MCF 10A (cell line): Measurements from ENCODE around the gene BCAM. TPM values are rescaled to one million over a fixed set of nuclear protein-coding genes. Genes with fewer than 3 reads are reported as not detected.

Source experiments
- BruUV-seq: library from RNA; stranded (reverse); fragments of 400-500 nt; replicated peaks from 2 replicates; lab custom pipeline; 2021; lab: Mats Ljungman, UMichigan
- CTCF ChIA-PET: fragments of 300-600 bp; sonication (Branson Sonifier 250); formaldehyde crosslinking; extraction: SDS; loops from one replicate; lab custom pipeline; 2021; ENCODE audit warnings: antibody characterized with exemption, inconsistent platforms; lab: Yijun Ruan, JAX
- POLR2A ChIA-PET: fragments of 300-600, 350-650 bp; sonication (Branson Sonifier 250); formaldehyde crosslinking; extraction: SDS; loops from one replicate; lab custom pipeline; 2020; ENCODE audit warnings: antibody characterized with exemption, inconsistent platforms; lab: Yijun Ruan, JAX
- DNase-seq: peaks from one replicate; pipeline ENCODE4 v3.0.0-alpha.2; 2018; ENCODE audit not compliant: unreplicated experiment
- H3K27ac Mint-ChIP-seq: one replicate; pipeline ENCODE4 v1.8.0; 2022; ENCODE audit warnings: mild to moderate bottlenecking, low read depth, mixed read lengths; ENCODE audit not compliant: unreplicated experiment
- H3K27me3 Mint-ChIP-seq: one replicate; pipeline ENCODE4 v1.8.0; 2022; ENCODE audit warnings: mixed read lengths; ENCODE audit not compliant: insufficient read depth, unreplicated experiment
- H3K36me3 Mint-ChIP-seq: one replicate; pipeline ENCODE4 v1.8.0; 2022; ENCODE audit warnings: mild to moderate bottlenecking, moderate library complexity, mixed read lengths; ENCODE audit not compliant: insufficient read depth, unreplicated experiment
- H3K4me1 Mint-ChIP-seq: one replicate; pipeline ENCODE4 v1.8.0; 2022; ENCODE audit warnings: mixed read lengths; ENCODE audit not compliant: insufficient read depth, unreplicated experiment
- H3K4me3 Mint-ChIP-seq: one replicate; pipeline ENCODE4 v1.8.0; 2022; ENCODE audit warnings: mild to moderate bottlenecking, moderate library complexity, mixed read lengths; ENCODE audit not compliant: unreplicated experiment
- H3K9me3 Mint-ChIP-seq: one replicate; pipeline ENCODE4 v1.8.0; 2022; ENCODE audit warnings: mixed read lengths; ENCODE audit not compliant: unreplicated experiment
- intact Hi-C: fragments of 100-400 bp; cut with micrococcal nuclease; formaldehyde crosslinking; loops from 2 replicates; pipeline ENCODE4 v1.14.1; 2022
- total RNA-seq: library from RNA; stranded (reverse); gene quantifications from 2 replicates; pipeline ENCODE4 v1.2.3, GENCODE V29; 2022
- TF ChIP-seq, protein P1 (sequence below): fragments of 200-600 bp; IDR thresholded peaks from one replicate; pipeline ENCODE4 v1.8.0; 2022; ENCODE audit warnings: antibody characterized with exemption, mild to moderate bottlenecking; ENCODE audit not compliant: unreplicated experiment

BCAM gene
- total RNA-seq, 1 experiment from 2014 or later, result 5.0 TPM

- intact Hi-C loops, result no loop called here
- H3K36me3 Mint-ChIP-seq, result peaks cover 26% of the 10 kb centered on the region
- ChIA-PET POLR2A (interaction anchor here (1.4 kb wide), 1 partner anchor 9 kb away, joined by 5 read pairs; no protein-coding TSS in a partner anchor), CTCF (interaction anchor here (1.2 to 1.5 kb wide), 4 partner anchors 54 to 219 kb away, joined by 3 to 6 read pairs (median 4); partner anchors contain the start of gene NECTIN2)
- H3K27me3 Mint-ChIP-seq, result no peaks in the 10 kb centered on the region
- TF ChIP-seq, protein P1, sequence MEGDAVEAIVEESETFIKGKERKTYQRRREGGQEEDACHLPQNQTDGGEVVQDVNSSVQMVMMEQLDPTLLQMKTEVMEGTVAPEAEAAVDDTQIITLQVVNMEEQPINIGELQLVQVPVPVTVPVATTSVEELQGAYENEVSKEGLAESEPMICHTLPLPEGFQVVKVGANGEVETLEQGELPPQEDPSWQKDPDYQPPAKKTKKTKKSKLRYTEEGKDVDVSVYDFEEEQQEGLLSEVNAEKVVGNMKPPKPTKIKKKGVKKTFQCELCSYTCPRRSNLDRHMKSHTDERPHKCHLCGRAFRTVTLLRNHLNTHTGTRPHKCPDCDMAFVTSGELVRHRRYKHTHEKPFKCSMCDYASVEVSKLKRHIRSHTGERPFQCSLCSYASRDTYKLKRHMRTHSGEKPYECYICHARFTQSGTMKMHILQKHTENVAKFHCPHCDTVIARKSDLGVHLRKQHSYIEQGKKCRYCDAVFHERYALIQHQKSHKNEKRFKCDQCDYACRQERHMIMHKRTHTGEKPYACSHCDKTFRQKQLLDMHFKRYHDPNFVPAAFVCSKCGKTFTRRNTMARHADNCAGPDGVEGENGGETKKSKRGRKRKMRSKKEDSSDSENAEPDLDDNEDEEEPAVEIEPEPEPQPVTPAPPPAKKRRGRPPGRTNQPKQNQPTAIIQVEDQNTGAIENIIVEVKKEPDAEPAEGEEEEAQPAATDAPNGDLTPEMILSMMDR, result no peak
- no peaks in the 10 kb centered on the region for H3K4me1 Mint-ChIP-seq
- no peak for DNase-seq
- no peaks in the 10 kb centered on the region for H3K9me3 Mint-ChIP-seq
- no peak overlapping the region for H3K4me3 Mint-ChIP-seq
- H3K27ac Mint-ChIP-seq, result no peak overlapping the region
- no TSS peak for BruUV-seq
Observed at GRCh38 chr19:44789943-44790483, 18.9 kb upstream of the BCAM start.

- BruUV-seq, result no TSS peak
- intact Hi-C loops, result no loop called here
- H3K27ac Mint-ChIP-seq, result no peak overlapping the region
- H3K4me1 Mint-ChIP-seq, result no peaks in the 10 kb centered on the region
- no peak overlapping the region for H3K4me3 Mint-ChIP-seq
- no peaks in the 10 kb centered on the region for H3K9me3 Mint-ChIP-seq
- peaks cover 29% of the 10 kb centered on the region for H3K36me3 Mint-ChIP-seq
- ChIA-PET CTCF (interaction anchor here (0.6 to 0.7 kb wide), 2 partner anchors 84 to 126 kb away, joined by 3 to 4 read pairs; no protein-coding TSS in a partner anchor), POLR2A (no interaction called here)
- H3K27me3 Mint-ChIP-seq, result no peaks in the 10 kb centered on the region
- DNase-seq, result no peak
- TF ChIP-seq, protein P1, result no peak
Observed at GRCh38 chr19:44792281-44792680, 16.6 kb upstream of the BCAM start.

DNA sequence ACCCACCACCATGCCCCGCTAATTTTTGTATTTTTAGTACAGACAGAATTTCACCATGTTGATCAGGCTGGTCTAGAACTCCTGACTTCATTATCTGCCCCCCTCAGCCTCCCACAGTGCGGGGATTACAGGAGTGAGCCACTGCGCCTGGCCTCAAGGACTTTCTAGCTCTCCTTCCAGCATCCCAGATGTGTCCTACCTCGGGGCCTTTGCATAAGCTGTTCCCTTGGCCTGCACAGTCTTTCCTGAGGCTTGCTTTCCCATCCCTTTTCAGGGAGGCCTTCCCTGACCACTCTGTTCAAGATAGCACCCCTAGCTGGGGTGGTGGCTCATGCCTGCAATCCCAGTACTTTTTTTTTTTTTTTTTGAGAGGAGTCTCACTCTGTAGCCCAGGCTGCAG is 14.3 kb upstream of the BCAM start:
- ChIA-PET CTCF (interaction anchor here (0.7 to 3.9 kb wide), 3 partner anchors 8 to 136 kb away, joined by 3 to 27 read pairs (median 4); no protein-coding TSS in a partner anchor), POLR2A (no interaction called here)
- Mint-ChIP-seq H3K9me3 (no peaks in the 10 kb centered on the region), H3K27me3 (no peaks in the 10 kb centered on the region), H3K4me1 (no peaks in the 10 kb centered on the region), H3K4me3 (no peak overlapping the region), H3K27ac (no peak overlapping the region), H3K36me3 (peaks cover 29% of the 10 kb centered on the region)
- TF ChIP-seq, protein P1, result no peak
- no peak for DNase-seq
- BruUV-seq, result no TSS peak
- intact Hi-C loops, result no loop called here

DNA sequence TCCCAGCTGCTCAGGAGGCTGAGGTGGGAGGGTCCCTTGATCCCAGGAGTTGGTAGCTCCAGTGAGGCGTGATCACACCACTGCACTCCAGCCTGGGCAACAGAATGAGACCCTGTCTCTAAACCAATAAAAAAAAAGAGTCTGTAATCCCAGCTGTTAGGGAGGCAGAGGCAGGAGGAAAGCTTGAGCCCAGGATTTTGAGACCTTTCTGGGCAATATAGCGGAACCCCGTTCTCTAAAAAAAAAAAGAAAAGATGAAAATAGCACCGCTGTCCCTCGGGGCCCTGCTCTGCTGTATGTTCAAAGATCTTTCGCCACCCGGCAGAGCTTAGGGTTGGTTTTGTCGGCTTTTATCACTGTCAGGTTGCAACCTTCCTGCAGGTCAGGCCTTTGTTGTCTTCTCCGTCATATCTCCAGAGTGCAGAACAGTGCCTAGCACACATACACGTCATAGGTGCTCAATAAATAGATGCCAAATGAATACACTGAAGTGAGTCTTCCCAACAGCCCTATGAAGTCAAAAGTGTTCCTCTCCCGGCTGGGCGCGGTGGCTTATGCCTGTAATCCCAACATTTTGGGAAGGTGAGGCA is 13.4 kb upstream of the BCAM start:
- DNase-seq, result no peak
- H3K4me3 Mint-ChIP-seq, result no peak overlapping the region
- ChIA-PET CTCF (interaction anchor here (1.1 to 3.9 kb wide), 4 partner anchors 9 to 72 kb away, joined by 4 to 27 read pairs (median 8); no protein-coding TSS in a partner anchor), POLR2A (no interaction called here)
- no TSS peak for BruUV-seq
- H3K36me3 Mint-ChIP-seq, result peaks cover 29% of the 10 kb centered on the region
- TF ChIP-seq, protein P1, result no peak
- H3K9me3 Mint-ChIP-seq, result no peaks in the 10 kb centered on the region
- intact Hi-C loops, result no loop called here
- no peaks in the 10 kb centered on the region for H3K4me1 Mint-ChIP-seq
- H3K27ac Mint-ChIP-seq, result no peak overlapping the region
- no peaks in the 10 kb centered on the region for H3K27me3 Mint-ChIP-seq
